Gastrocnemius medialis (tissue), 4 donors: ENCODE results near the gene RIPOR3. TPM values are rescaled to one million over a fixed set of nuclear protein-coding genes. Genes with fewer than 3 reads are reported as not detected.

Source experiments
- ATAC-seq, 2 donors: fragments of 150-250 bp; one replicate each; pipeline ENCODE4 v1.9.1; 2016
- DNase-seq, 2 donors: peaks; one replicate each; pipeline ENCODE4 v3.0.0-alpha.2; 2019
- H3K27ac ChIP-seq, 4 donors: fragments of 200-600 bp; sonication (generic); 1 replicate in 1 of 4; 2 replicates in 3 of 4; pipeline ENCODE4 v1.5.1; 2016 to 2018; ENCODE audit warnings: mild to moderate bottlenecking in 2 of 4, moderate library complexity in 1 of 4
- H3K27me3 ChIP-seq, 3 donors: fragments of 200-600 bp; sonication (generic) in 2 of 3; 1 replicate in 1 of 3; 2 replicates in 2 of 3; pipeline versions ENCODE4 v1.5.1 to v1.6.0; 2016 to 2019; ENCODE audit warnings: mild to moderate bottlenecking in 1 of 3, moderate library complexity in 1 of 3
- H3K36me3 ChIP-seq, 2 donors: fragments of 200-600 bp; sonication (generic) in 1 of 2; one replicate each; pipeline ENCODE4 v1.5.1; 2017 to 2018
- H3K4me1 ChIP-seq, 2 donors: fragments of 200-600 bp; sonication (generic) in 1 of 2; one replicate each; pipeline ENCODE4 v1.5.1; 2016 to 2017; ENCODE audit warnings: mild to moderate bottlenecking in 2 of 2
- H3K4me3 ChIP-seq, 4 donors: fragments of 200-600 bp; sonication (generic) in 3 of 4; 1 replicate in 1 of 4; 2 replicates in 3 of 4; pipeline ENCODE4 v1.5.1; 2016 to 2019; ENCODE audit warnings: mild to moderate bottlenecking in 2 of 4
- H3K9me3 ChIP-seq, 3 donors: fragments of 200-600 bp; sonication (generic) in 2 of 3; 1 replicate in 1 of 3; 2 replicates in 2 of 3; pipeline ENCODE4 v1.5.1; 2016 to 2019
- POLR2A ChIP-seq, 2 donors: fragments of 450-650 bp; IDR thresholded peaks; one replicate each; pipeline ENCODE4 v1.6.1; 2017; ENCODE audit warnings: antibody characterized with exemption in 2 of 2, mild to moderate bottlenecking in 2 of 2, moderate library complexity in 2 of 2
- in situ Hi-C, 4 donors: fragments of 200-750 bp; cut with MboI; loops; one replicate each; pipeline versions ENCODE4 v1.15.0 to v1.8.0; 2017; ENCODE audit warnings: low sequenced_read_pairs in 4 of 4
- intact Hi-C: fragments of 100-400 bp; cut with DNase I; formaldehyde crosslinking; loops from one replicate; pipeline ENCODE4 v1.15.1; 2023; ENCODE audit warnings: low total_unique reads
- total RNA-seq, 4 donors: library from RNA; depleted of rRNA; stranded (reverse); fragments of >200 nt; gene quantifications; one replicate each; pipeline versions ENCODE4 v1.1.0 to v1.2.3, GENCODE V29; 2016
- TF ChIP-seq, protein P1 (sequence below), 5 experiments: fragments of 450-650 bp in 3 of 5; fragments of 200-600 bp in 2 of 5; sonication (generic) in 2 of 5; IDR thresholded peaks in 4 of 5; conservative IDR thresholded peaks in 1 of 5; 1 replicate in 4 of 5; 2 replicates in 1 of 5; pipeline ENCODE4 v1.5.1; 2016 to 2019; ENCODE audit warnings: antibody characterized with exemption in 5 of 5, mild to moderate bottlenecking in 3 of 5, moderate library complexity in 3 of 5

Gene RIPOR3
- total RNA-seq, 4 donors from 2014 or later, result 5.3 to 12.5 (median 8.2) TPM

DNA sequence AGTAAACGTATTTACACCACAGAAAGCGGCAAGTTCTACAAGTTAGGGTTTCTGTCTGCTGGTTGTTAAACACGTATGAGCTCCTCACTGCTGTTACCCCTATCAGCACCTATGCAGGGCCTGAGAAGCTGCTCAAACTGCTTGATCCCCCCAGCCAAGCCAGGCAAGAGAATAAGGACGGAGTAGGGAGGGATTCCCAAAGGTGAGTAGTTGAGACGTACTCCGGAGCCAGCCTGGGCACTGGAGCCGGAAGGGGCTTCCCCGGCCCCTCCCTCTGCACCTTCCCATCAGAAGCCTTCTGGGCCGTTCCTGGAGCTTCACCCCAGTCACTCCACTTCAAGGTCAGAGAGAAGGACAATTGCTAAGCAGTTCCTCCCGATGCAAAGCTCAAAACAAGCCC lies 58.0 kb downstream of the RIPOR3 start:
- Histone ChIP-seq H3K4me3 (no peak overlapping the region), H3K9me3 (no peaks in the 10 kb centered on the region), H3K4me1 (peaks cover 0 to 7% of the 10 kb centered on the region in 2 donors), H3K36me3 (no peaks in the 10 kb centered on the region), H3K27ac (no peak overlapping the region), H3K27me3 (no peaks in the 10 kb centered on the region)
- in situ Hi-C loops, result no loop called here
- intact Hi-C loops, result no loop called here
- ATAC-seq (no peak), DNase-seq (no peak)
- no peak for TF ChIP-seq POLR2A (IDR thresholded peaks at IDR 0.05)
- TF ChIP-seq, protein P1, sequence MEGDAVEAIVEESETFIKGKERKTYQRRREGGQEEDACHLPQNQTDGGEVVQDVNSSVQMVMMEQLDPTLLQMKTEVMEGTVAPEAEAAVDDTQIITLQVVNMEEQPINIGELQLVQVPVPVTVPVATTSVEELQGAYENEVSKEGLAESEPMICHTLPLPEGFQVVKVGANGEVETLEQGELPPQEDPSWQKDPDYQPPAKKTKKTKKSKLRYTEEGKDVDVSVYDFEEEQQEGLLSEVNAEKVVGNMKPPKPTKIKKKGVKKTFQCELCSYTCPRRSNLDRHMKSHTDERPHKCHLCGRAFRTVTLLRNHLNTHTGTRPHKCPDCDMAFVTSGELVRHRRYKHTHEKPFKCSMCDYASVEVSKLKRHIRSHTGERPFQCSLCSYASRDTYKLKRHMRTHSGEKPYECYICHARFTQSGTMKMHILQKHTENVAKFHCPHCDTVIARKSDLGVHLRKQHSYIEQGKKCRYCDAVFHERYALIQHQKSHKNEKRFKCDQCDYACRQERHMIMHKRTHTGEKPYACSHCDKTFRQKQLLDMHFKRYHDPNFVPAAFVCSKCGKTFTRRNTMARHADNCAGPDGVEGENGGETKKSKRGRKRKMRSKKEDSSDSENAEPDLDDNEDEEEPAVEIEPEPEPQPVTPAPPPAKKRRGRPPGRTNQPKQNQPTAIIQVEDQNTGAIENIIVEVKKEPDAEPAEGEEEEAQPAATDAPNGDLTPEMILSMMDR (IDR thresholded peaks at IDR 0.05 in 4 of 5, conservative IDR thresholded peaks at IDR 0.05 in 1 of 5), result no peak

DNA sequence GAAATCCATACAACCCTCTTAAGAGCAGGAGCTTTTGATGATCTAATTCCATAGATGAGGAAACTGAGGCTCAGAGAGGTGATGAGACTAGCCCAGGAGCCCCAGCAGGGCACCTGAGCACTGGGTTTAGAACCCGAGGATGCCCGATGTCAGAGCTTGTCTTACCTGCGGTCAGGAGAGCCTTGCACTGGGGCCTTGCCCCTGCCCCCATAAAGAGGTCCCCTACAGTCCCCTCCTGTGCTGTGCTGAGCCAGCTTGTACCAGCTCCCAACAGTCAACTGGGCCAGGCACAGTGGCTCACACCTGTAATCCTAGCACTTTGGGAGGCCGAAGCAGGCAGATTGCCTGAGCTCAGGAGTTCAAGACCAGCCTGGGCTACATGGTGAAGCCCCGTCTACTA lies 58.6 kb downstream of the RIPOR3 start:
- H3K4me3 ChIP-seq, result no peak overlapping the region
- in situ Hi-C loops, result no loop called here

DNA sequence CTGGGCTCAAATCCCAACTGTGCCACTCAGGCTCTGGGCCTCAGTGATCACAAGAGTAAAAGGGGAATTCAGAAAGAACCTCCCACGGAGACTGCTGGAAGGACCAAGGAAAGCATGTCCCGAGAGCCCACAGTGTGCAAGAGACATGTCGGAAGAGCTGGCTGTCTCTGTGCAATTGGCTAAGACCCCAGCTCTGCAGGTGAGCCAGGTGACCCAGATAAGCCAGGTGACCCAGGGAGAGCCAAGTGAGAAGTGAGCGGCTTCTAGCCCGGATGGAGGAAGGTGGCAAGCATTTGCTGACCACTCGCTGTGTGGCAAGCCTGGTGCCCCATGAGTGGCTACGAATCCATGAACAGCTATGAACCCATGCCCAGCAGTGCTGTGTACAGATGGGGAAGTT lies 59.1 kb downstream of the RIPOR3 start:
- Histone ChIP-seq H3K27ac (no peak overlapping the region), H3K27me3 (no peaks in the 10 kb centered on the region), H3K9me3 (no peaks in the 10 kb centered on the region), H3K4me3 (no peak overlapping the region), H3K4me1 (peaks cover 0 to 7% of the 10 kb centered on the region in 2 donors), H3K36me3 (no peaks in the 10 kb centered on the region)
- intact Hi-C loops (no loop called here), in situ Hi-C loops (no loop called here)
- DNase-seq (no peak), ATAC-seq (no peak)
- TF ChIP-seq, protein P1 (IDR thresholded peaks at IDR 0.05 in 4 of 5, conservative IDR thresholded peaks at IDR 0.05 in 1 of 5), result no peak

More for the DNA sequence above, 58.6 kb downstream of the RIPOR3 start:
- DNase-seq, result no peak
- peaks cover 0 to 7% of the 10 kb centered on the region in 2 donors for H3K4me1 ChIP-seq
- H3K36me3 ChIP-seq, result no peaks in the 10 kb centered on the region
- no peaks in the 10 kb centered on the region for H3K27me3 ChIP-seq
- no peak overlapping the region for H3K27ac ChIP-seq
- TF ChIP-seq, protein P1 (IDR thresholded peaks at IDR 0.05 in 4 of 5, conservative IDR thresholded peaks at IDR 0.05 in 1 of 5), result no peak
- TF ChIP-seq POLR2A (IDR thresholded peaks at IDR 0.05), result no peak
- no peak for ATAC-seq
- no peaks in the 10 kb centered on the region for H3K9me3 ChIP-seq
- intact Hi-C loops, result no loop called here

- peaks cover 5 to 12% of the 10 kb centered on the region in 2 donors for H3K4me1 ChIP-seq
- DNase-seq (no peak), ATAC-seq (no peak)
- no peak overlapping the region for H3K4me3 ChIP-seq
- no peaks in the 10 kb centered on the region for H3K9me3 ChIP-seq
- H3K27me3 ChIP-seq, result no peaks in the 10 kb centered on the region
- in situ Hi-C loops, result no loop called here
- H3K36me3 ChIP-seq, result no peaks in the 10 kb centered on the region
- intact Hi-C loops, result no loop called here
- TF ChIP-seq POLR2A (IDR thresholded peaks at IDR 0.05), result no peak
- TF ChIP-seq, protein P1 (IDR thresholded peaks at IDR 0.05 in 4 of 5, conservative IDR thresholded peaks at IDR 0.05 in 1 of 5), result no peak
- H3K27ac ChIP-seq, result peak overlapping the region in 1 of 4 donors; percentile 25
These were observed 60.6 kb downstream of the RIPOR3 start for GRCh38 chr20:50630578-50631263.
